ENCODE data around the gene ALG1.

GRCh38 chr16:5042574-5043171 lies 29.0 kb upstream of the ALG1 start:
- TF ChIP-seq, protein P1, sequence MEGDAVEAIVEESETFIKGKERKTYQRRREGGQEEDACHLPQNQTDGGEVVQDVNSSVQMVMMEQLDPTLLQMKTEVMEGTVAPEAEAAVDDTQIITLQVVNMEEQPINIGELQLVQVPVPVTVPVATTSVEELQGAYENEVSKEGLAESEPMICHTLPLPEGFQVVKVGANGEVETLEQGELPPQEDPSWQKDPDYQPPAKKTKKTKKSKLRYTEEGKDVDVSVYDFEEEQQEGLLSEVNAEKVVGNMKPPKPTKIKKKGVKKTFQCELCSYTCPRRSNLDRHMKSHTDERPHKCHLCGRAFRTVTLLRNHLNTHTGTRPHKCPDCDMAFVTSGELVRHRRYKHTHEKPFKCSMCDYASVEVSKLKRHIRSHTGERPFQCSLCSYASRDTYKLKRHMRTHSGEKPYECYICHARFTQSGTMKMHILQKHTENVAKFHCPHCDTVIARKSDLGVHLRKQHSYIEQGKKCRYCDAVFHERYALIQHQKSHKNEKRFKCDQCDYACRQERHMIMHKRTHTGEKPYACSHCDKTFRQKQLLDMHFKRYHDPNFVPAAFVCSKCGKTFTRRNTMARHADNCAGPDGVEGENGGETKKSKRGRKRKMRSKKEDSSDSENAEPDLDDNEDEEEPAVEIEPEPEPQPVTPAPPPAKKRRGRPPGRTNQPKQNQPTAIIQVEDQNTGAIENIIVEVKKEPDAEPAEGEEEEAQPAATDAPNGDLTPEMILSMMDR (IDR thresholded peaks at IDR 0.05) = no peak
- TF ChIP-seq POLR2A (IDR thresholded peaks at IDR 0.05) = no peak

All from thyroid gland (tissue), 4 donors.